Mesenchymal stem cell (in vitro differentiated cells and primary cell): ENCODE results near the gene TUBGCP5.

ENCODE experiments used
- DNase-seq: peaks from one replicate; pipeline ENCODE4 v3.0.0-alpha.2; 2013
- H2AFZ ChIP-seq: one replicate; pipeline ENCODE4 v1.6.1; 2013; ENCODE audit warnings: low read depth, mild to moderate bottlenecking, control low read depth, inconsistent platforms, low read length, moderate library complexity
- H2AK5ac ChIP-seq: 2 replicates; pipeline ENCODE4 v1.6.1; 2013; ENCODE audit warnings: low read length, moderate library complexity, mild to moderate bottlenecking, inconsistent platforms; ENCODE audit not compliant: severe bottlenecking
- H2BK120ac ChIP-seq: one replicate; pipeline ENCODE4 v1.6.1; 2013; ENCODE audit warnings: low read depth, mild to moderate bottlenecking, inconsistent platforms, low read length, moderate library complexity
- H2BK12ac ChIP-seq, 2 experiments: one replicate each; pipeline ENCODE4 v1.6.1; 2013; ENCODE audit warnings: inconsistent platforms in 2 of 2, low read length in 2 of 2, mild to moderate bottlenecking in 2 of 2, moderate library complexity in 2 of 2, control low read depth in 1 of 2
- H2BK15ac ChIP-seq: one replicate; pipeline ENCODE4 v1.6.1; 2013; ENCODE audit warnings: mild to moderate bottlenecking, low read depth, inconsistent platforms; ENCODE audit not compliant: poor library complexity, severe bottlenecking
- H2BK5ac ChIP-seq: 2 replicates; pipeline ENCODE4 v1.6.1; 2013; ENCODE audit warnings: low read depth, mild to moderate bottlenecking, low read length, control low read depth, inconsistent platforms; ENCODE audit not compliant: poor library complexity, severe bottlenecking
- H3K14ac ChIP-seq, 2 experiments: one replicate each; pipeline ENCODE4 v1.6.1; 2013; ENCODE audit warnings: inconsistent platforms in 2 of 2, low read length in 2 of 2, control low read depth in 1 of 2, mild to moderate bottlenecking in 1 of 2, moderate library complexity in 1 of 2
- H3K18ac ChIP-seq, 2 experiments: one replicate each; pipeline ENCODE4 v1.6.1; 2013; ENCODE audit warnings: inconsistent platforms in 2 of 2, low read length in 2 of 2, control low read depth in 1 of 2, low read depth in 1 of 2, mild to moderate bottlenecking in 1 of 2
- H3K23ac ChIP-seq, 2 experiments: one replicate each; pipeline ENCODE4 v1.6.1; 2013; ENCODE audit warnings: inconsistent platforms in 2 of 2, low read length in 2 of 2, mild to moderate bottlenecking in 2 of 2, moderate library complexity in 2 of 2, control low read depth in 1 of 2
- H3K27ac ChIP-seq: 2 replicates; pipeline ENCODE4 v1.5.1; 2013; ENCODE audit warnings: mild to moderate bottlenecking, moderate library complexity, low read length, control low read depth, inconsistent platforms; ENCODE audit not compliant: poor library complexity, severe bottlenecking
- H3K27me3 ChIP-seq, 2 experiments: 2 replicates each; pipeline versions ENCODE4 v1.6.1 to v1.7.0; 2013; ENCODE audit warnings: low read length in 2 of 2, mild to moderate bottlenecking in 2 of 2, moderate library complexity in 2 of 2, control low read depth in 1 of 2, inconsistent platforms in 1 of 2; ENCODE audit not compliant: control insufficient read depth in 1 of 2, insufficient read depth in 1 of 2
- H3K36me3 ChIP-seq, 2 experiments: 2 replicates each; pipeline versions ENCODE4 v1.6.1 to v1.7.0; 2013; ENCODE audit warnings: low read length in 2 of 2, control low read depth in 1 of 2, inconsistent platforms in 1 of 2, low read depth in 1 of 2, mild to moderate bottlenecking in 1 of 2; ENCODE audit not compliant: insufficient read depth in 2 of 2, control insufficient read depth in 1 of 2
- H3K4ac ChIP-seq, 2 experiments: one replicate each; pipeline ENCODE4 v1.6.1; 2013; ENCODE audit warnings: inconsistent platforms in 2 of 2, low read length in 2 of 2, mild to moderate bottlenecking in 2 of 2, moderate library complexity in 2 of 2, control low read depth in 1 of 2, low read depth in 1 of 2
- H3K4me1 ChIP-seq: 2 replicates; pipeline ENCODE4 v1.6.1; 2013; ENCODE audit warnings: low read depth, low read length, control low read depth; ENCODE audit not compliant: control insufficient read depth, insufficient read depth
- H3K4me2 ChIP-seq: 2 replicates; pipeline ENCODE4 v1.6.1; 2013; ENCODE audit warnings: low read length, mild to moderate bottlenecking, inconsistent platforms; ENCODE audit not compliant: poor library complexity, severe bottlenecking
- H3K4me3 ChIP-seq, 2 experiments: 2 replicates each; pipeline versions ENCODE4 v1.5.1 to v1.7.0; 2013; ENCODE audit warnings: low read length in 2 of 2, mild to moderate bottlenecking in 2 of 2, control low read depth in 1 of 2, low read depth in 1 of 2; ENCODE audit not compliant: insufficient read depth in 1 of 2
- H3K79me1 ChIP-seq: replicated peaks from 2 replicates; pipeline ENCODE4 v1.6.1; 2013; ENCODE audit warnings: mild to moderate bottlenecking, control low read depth, low read length, inconsistent platforms; ENCODE audit not compliant: poor library complexity, severe bottlenecking
- H3K9ac ChIP-seq: 2 replicates; pipeline ENCODE4 v1.7.0; 2013; ENCODE audit warnings: mild to moderate bottlenecking, low read length, moderate library complexity
- H3K9me3 ChIP-seq: 2 replicates; pipeline ENCODE4 v1.7.0; 2013; ENCODE audit warnings: mild to moderate bottlenecking, low read length; ENCODE audit not compliant: control insufficient read depth
- H4K8ac ChIP-seq: one replicate; pipeline ENCODE4 v1.6.1; 2013; ENCODE audit warnings: inconsistent platforms, mild to moderate bottlenecking, low read length, moderate library complexity
- H4K91ac ChIP-seq: one replicate; pipeline ENCODE4 v1.6.1; 2013; ENCODE audit warnings: mild to moderate bottlenecking, low read length, inconsistent platforms
- WGBS: methylation state at CpG from one replicate; pipeline ENCODE4 v1.1.7; 2013; ENCODE audit warnings: mixed read lengths; 5-methylcytosine and 5-hydroxymethylcytosine counted together

Gene TUBGCP5

DNA sequence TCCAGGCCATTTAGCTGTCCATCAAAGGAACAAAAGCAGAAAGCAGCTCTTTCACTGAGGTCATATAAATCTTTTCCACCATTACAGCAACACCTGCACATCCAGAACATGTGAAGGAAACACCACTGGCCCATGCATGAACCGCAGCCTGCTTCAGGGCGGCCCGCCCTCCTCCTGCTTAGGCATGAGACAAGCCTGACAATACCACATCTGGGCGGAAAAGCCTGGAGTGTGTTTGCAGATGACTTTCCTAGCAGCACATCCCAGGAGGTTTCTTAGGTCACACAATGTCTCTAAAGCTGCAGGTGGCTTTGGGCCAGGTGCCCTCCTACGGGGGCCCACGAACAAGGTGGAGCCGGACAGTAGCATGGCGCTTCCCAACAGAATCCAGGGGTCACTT is 78.8 kb downstream of the TUBGCP5 start:
- Histone ChIP-seq H3K79me1 (peaks cover 12% of the 10 kb centered on the region), H3K4me2 (no peak overlapping the region), H3K36me3 (peaks cover 6 to 15% of the 10 kb centered on the region in 2 experiments), H4K91ac (no peak overlapping the region), H3K4me3 (no peak overlapping the region), H2BK12ac (no peak overlapping the region), H2AK5ac (no peak overlapping the region), H2AFZ (no peak overlapping the region), H3K4ac (no peak overlapping the region), H2BK120ac (no peak overlapping the region), H3K27ac (no peak overlapping the region), H2BK5ac (no peak overlapping the region), H3K27me3 (no peaks in the 10 kb centered on the region), H3K18ac (no peak overlapping the region), H3K9ac (no peak overlapping the region), H4K8ac (no peak overlapping the region), H3K23ac (no peak overlapping the region), H3K4me1 (peaks cover 38% of the 10 kb centered on the region), H3K14ac (no peak overlapping the region), H3K9me3 (no peaks in the 10 kb centered on the region), H2BK15ac (no peak overlapping the region)
- WGBS, result 96% methylated on average over 8 of the region's 8 CpGs
- DNase-seq, result no peak

- Histone ChIP-seq H2BK5ac (no peak overlapping the region), H3K23ac (no peak overlapping the region), H2AFZ (no peak overlapping the region), H3K18ac (no peak overlapping the region), H4K8ac (no peak overlapping the region), H3K4ac (no peak overlapping the region), H2BK15ac (no peak overlapping the region), H3K4me3 (no peak overlapping the region), H3K27ac (no peak overlapping the region), H3K9me3 (no peaks in the 10 kb centered on the region), H2AK5ac (no peak overlapping the region), H2BK12ac (no peak overlapping the region), H2BK120ac (no peak overlapping the region), H3K4me1 (peaks cover 39% of the 10 kb centered on the region), H3K36me3 (peaks cover 3 to 17% of the 10 kb centered on the region in 2 experiments), H3K9ac (no peak overlapping the region), H3K14ac (no peak overlapping the region), H3K79me1 (peaks cover 14% of the 10 kb centered on the region), H3K27me3 (no peaks in the 10 kb centered on the region), H4K91ac (no peak overlapping the region), H3K4me2 (no peak overlapping the region)
- DNase-seq, result no peak
- WGBS, result 91% methylated on average over 11 of the region's 11 CpGs
Measured at GRCh38 chr15:22960126-22960525, 79.2 kb downstream of the TUBGCP5 start.

GRCh38 chr15:22959321-22960101 is 79.9 kb downstream of the TUBGCP5 start:
- WGBS, result 95% methylated on average over 33 of the region's 33 CpGs

DNA sequence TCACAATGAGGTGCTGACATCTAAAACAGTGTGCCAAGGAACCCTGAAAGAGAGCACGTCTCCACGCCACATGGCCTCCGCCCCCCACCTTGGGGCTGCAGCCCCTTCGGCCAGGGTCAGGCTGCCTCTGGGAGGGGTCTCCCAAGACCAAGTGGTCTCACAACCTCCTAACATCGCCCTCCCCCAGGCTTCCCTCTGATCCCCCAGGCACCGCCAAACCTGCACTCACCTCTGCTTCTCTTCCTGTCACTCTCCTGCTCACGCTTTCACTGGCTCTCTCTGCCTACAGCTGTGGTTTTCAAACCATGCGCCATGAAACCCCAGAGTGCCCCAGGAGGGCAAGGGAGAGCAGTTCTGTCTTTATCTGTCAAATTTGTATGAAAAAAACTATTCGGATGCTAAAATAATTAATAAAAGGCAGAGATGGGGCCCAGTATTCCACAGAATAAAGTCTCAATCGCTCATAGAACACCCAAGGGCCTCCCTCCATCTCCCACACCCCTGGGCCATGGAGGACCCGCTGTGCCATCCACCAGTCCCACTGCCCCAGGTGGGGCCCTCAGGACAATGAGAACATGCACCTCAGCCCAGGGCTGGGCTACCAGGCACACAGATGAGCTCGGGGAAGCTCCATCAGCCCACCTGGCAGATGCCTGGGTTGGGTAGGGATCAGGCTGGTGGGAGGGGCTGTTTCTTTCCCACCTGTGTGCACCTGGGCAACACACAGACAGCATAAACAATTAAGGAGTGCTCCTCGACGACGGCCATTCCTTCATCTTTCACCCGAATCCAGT is 80.7 kb downstream of the TUBGCP5 start:
- no peak overlapping the region for H3K14ac ChIP-seq
- H3K9me3 ChIP-seq, result no peaks in the 10 kb centered on the region
- no peaks in the 10 kb centered on the region for H3K27me3 ChIP-seq
- no peak overlapping the region for H3K4me3 ChIP-seq
- no peak overlapping the region for H4K91ac ChIP-seq
- H3K23ac ChIP-seq, result no peak overlapping the region
- H2BK12ac ChIP-seq, result no peak overlapping the region
- H3K4ac ChIP-seq, result no peak overlapping the region
- no peak overlapping the region for H3K18ac ChIP-seq
- H2BK15ac ChIP-seq, result no peak overlapping the region
- DNase-seq, result no peak
- peaks cover 3 to 22% of the 10 kb centered on the region in 2 experiments for H3K36me3 ChIP-seq
- H3K4me2 ChIP-seq, result no peak overlapping the region
- no peak overlapping the region for H2AK5ac ChIP-seq
- H4K8ac ChIP-seq, result no peak overlapping the region
- no peak overlapping the region for H3K9ac ChIP-seq
- H3K27ac ChIP-seq, result no peak overlapping the region
- no peak overlapping the region for H2AFZ ChIP-seq
- peaks cover 39% of the 10 kb centered on the region for H3K4me1 ChIP-seq
- H3K79me1 ChIP-seq, result peaks cover 21% of the 10 kb centered on the region
- H2BK5ac ChIP-seq, result no peak overlapping the region
- 91% methylated on average over 15 of the region's 16 CpGs for WGBS
- H2BK120ac ChIP-seq, result no peak overlapping the region

More at GRCh38 chr15:22959321-22960101, 79.9 kb downstream of the TUBGCP5 start:
- H3K4ac ChIP-seq, result no peak overlapping the region
- H3K4me2 ChIP-seq, result no peak overlapping the region
- H3K79me1 ChIP-seq, result peaks cover 19% of the 10 kb centered on the region
- H3K14ac ChIP-seq, result peak overlapping the region in 1 of 2 experiments; percentile 29
- no peak overlapping the region for H3K9ac ChIP-seq
- H4K91ac ChIP-seq, result peak overlapping the region; percentile 41
- H2BK120ac ChIP-seq, result no peak overlapping the region
- no peak overlapping the region for H2BK15ac ChIP-seq
- no peak overlapping the region for H3K23ac ChIP-seq
- no peak overlapping the region for H2AFZ ChIP-seq
- no peak overlapping the region for H3K27ac ChIP-seq
- H2AK5ac ChIP-seq, result no peak overlapping the region
- H3K27me3 ChIP-seq, result no peaks in the 10 kb centered on the region
- H3K4me3 ChIP-seq, result peak overlapping the region in 1 of 2 experiments; percentile 3
- H2BK5ac ChIP-seq, result no peak overlapping the region
- H3K36me3 ChIP-seq, result peaks cover 3 to 22% of the 10 kb centered on the region in 2 experiments
- peaks cover 42% of the 10 kb centered on the region for H3K4me1 ChIP-seq
- H3K18ac ChIP-seq, result peak overlapping the region in 1 of 2 experiments; percentile 32
- H3K9me3 ChIP-seq, result no peaks in the 10 kb centered on the region
- peak overlapping the region in 1 of 2 experiments; percentile 17 for H2BK12ac ChIP-seq
- DNase-seq, result no peak
- no peak overlapping the region for H4K8ac ChIP-seq
